Testis (tissue), 3 donors: ENCODE measurements around the gene SH2D1B. TPM values are rescaled to one million over a fixed set of nuclear protein-coding genes. Genes with fewer than 3 reads are reported as not detected.

Experiments used
- DNase-seq: peaks from one replicate; pipeline ENCODE4 v3.0.0-alpha.2; 2019
- H3K27ac ChIP-seq, 2 donors: fragments of 200-600 bp; sonication (generic); one replicate each; pipeline ENCODE4 v1.5.1; 2019
- H3K27me3 ChIP-seq: fragments of 200-600 bp; sonication (generic); one replicate; pipeline ENCODE4 v1.5.1; 2019
- H3K36me3 ChIP-seq: fragments of 200-600 bp; sonication (generic); one replicate; pipeline ENCODE4 v1.5.1; 2017; ENCODE audit warnings: low read depth; ENCODE audit errors: missing control alignments
- H3K4me1 ChIP-seq: fragments of 200-600 bp; sonication (generic); one replicate; pipeline ENCODE4 v1.5.1; 2019
- H3K4me3 ChIP-seq, 2 donors: fragments of 200-600 bp; sonication (generic); one replicate each; pipeline ENCODE4 v1.5.1; 2017 to 2019
- H3K9me3 ChIP-seq: fragments of 200-600 bp; sonication (generic); one replicate; pipeline ENCODE4 v1.5.1; 2017
- POLR2A ChIP-seq: fragments of 450-650 bp; IDR thresholded peaks from one replicate; pipeline ENCODE4 v1.6.1; 2017; ENCODE audit warnings: antibody characterized with exemption, mild to moderate bottlenecking, moderate library complexity
- WGBS, 2 donors: methylation state at CpG; one replicate each; pipeline ENCODE4 v1.1.5; 2018; 5-methylcytosine and 5-hydroxymethylcytosine counted together
- intact Hi-C: fragments of 100-400 bp; cut with DNase I; formaldehyde crosslinking; loops from one replicate; pipeline ENCODE4 v1.15.1; 2023; ENCODE audit warnings: low total_unique reads
- polyA plus RNA-seq: library from polyadenylated mRNA; stranded (reverse); fragments of 350-450 nt; fragmentation: Illumina TruSeq; extraction: RNeasy Lipid Tissue Mini Kit (QIAGEN cat#74804); gene quantifications from one replicate; pipeline ENCODE4 v1.2.3, GENCODE V29; 2014; ENCODE audit warnings: low read depth, low replicate concordance; ENCODE audit not compliant: insufficient read depth
- total RNA-seq, 2 donors: library from RNA; depleted of rRNA; stranded (reverse); fragments of >200 nt; gene quantifications; one replicate each; pipeline ENCODE4 v1.2.3, GENCODE V29; 2016
- TF ChIP-seq, protein P1 (sequence below), 3 experiments: fragments of 450-650 bp in 2 of 3; fragments of 200-600 bp in 1 of 3; sonication (generic) in 1 of 3; IDR thresholded peaks; one replicate each; pipeline ENCODE4 v1.5.1; 2016 to 2019; ENCODE audit warnings: antibody characterized with exemption in 3 of 3, mild to moderate bottlenecking in 2 of 3, moderate library complexity in 1 of 3

SH2D1B gene
- total and polyA plus RNA-seq, 3 donors from 2014 or later, result 0.59 to 1.3 (median 0.62) TPM

DNA sequence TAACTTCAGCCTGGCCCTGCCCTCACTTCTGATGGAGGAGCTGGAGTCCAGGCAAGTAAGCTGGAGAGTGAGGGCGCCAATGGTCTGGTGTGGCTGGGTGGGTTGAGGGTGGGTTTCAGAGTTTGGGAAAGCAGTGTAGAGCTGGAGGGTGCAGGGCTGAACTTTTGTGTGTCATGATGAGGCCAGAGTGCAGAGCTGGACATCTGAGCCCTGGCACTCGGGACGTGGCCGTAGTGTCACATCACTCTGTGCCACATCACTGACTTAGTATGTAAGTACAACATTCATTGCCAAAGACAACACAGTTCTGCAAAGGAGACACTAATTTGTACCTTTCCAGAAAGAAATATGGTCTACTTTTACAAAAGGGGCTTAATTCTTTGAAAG lies 51.1 kb downstream of the SH2D1B start:
- Histone ChIP-seq H3K27me3 (no peaks in the 10 kb centered on the region), H3K4me3 (no peak overlapping the region), H3K36me3 (no peaks in the 10 kb centered on the region), H3K27ac (no peak overlapping the region), H3K9me3 (no peaks in the 10 kb centered on the region), H3K4me1 (no peaks in the 10 kb centered on the region)
- no peak for DNase-seq
- TF ChIP-seq POLR2A, result no peak
- TF ChIP-seq, protein P1, sequence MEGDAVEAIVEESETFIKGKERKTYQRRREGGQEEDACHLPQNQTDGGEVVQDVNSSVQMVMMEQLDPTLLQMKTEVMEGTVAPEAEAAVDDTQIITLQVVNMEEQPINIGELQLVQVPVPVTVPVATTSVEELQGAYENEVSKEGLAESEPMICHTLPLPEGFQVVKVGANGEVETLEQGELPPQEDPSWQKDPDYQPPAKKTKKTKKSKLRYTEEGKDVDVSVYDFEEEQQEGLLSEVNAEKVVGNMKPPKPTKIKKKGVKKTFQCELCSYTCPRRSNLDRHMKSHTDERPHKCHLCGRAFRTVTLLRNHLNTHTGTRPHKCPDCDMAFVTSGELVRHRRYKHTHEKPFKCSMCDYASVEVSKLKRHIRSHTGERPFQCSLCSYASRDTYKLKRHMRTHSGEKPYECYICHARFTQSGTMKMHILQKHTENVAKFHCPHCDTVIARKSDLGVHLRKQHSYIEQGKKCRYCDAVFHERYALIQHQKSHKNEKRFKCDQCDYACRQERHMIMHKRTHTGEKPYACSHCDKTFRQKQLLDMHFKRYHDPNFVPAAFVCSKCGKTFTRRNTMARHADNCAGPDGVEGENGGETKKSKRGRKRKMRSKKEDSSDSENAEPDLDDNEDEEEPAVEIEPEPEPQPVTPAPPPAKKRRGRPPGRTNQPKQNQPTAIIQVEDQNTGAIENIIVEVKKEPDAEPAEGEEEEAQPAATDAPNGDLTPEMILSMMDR (IDR thresholded peaks at IDR 0.05), result no peak
- intact Hi-C loops, result no loop called here
- WGBS, 2 donors, result 95 to 97% methylated on average over 4 of the region's 4 CpGs

- H3K4me1 ChIP-seq, result no peaks in the 10 kb centered on the region
- H3K9me3 ChIP-seq, result no peaks in the 10 kb centered on the region
- DNase-seq, result no peak
- H3K4me3 ChIP-seq, result no peak overlapping the region
- TF ChIP-seq, protein P1 (IDR thresholded peaks at IDR 0.05), result no peak
- no peak for TF ChIP-seq POLR2A
- no peak overlapping the region for H3K27ac ChIP-seq
- no peaks in the 10 kb centered on the region for H3K27me3 ChIP-seq
- H3K36me3 ChIP-seq, result no peaks in the 10 kb centered on the region
- intact Hi-C loops, result no loop called here
- WGBS, 2 donors, result 93 to 98% methylated on average over 10 of the region's 10 CpGs
Observed at GRCh38 chr1:162360237-162360873, 51.6 kb downstream of the SH2D1B start.

DNA sequence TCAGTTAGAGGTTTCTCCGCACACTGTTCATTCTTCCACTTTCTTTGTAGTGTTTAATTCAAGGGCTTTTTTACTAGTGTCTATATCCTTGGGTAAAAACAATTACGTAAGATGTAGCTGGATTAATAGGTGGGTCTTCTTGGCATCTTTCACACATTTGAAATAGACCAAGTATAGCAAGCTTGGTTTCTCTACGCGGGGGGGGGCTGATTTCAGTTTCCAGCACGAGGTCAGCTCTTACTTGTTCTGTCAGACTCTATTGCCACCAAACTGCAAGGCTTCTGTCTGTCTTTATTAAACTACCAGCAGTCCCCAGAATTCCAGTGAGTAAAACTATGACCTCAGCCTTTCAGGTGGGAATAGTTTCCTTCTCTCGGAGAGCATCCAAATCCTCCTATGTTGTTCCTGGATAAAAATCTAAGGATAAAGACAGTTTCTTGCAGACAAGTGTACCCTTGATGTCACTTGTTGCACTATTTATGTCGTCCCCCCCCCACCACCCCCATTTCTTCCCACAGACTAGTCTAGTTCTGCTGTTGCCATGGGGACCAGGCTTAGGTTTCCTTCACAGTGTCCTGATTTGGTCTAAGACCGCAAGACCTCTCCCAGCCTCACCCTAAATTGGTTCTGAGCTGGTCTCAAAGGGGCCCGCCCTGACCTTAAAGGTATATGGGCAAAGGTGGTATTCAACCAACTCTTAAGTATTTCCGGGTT lies 52.3 kb downstream of the SH2D1B start:
- WGBS, 2 donors, result 85 to 90% methylated on average over 10 of the region's 10 CpGs
- H3K27ac ChIP-seq, result no peak overlapping the region
- H3K4me1 ChIP-seq, result no peaks in the 10 kb centered on the region
- H3K27me3 ChIP-seq, result no peaks in the 10 kb centered on the region
- H3K4me3 ChIP-seq, result no peak overlapping the region
- DNase-seq, result no peak
- TF ChIP-seq, protein P1 (IDR thresholded peaks at IDR 0.05), result no peak
- no peak for TF ChIP-seq POLR2A
- intact Hi-C loops, result no loop called here
- H3K9me3 ChIP-seq, result no peaks in the 10 kb centered on the region
- H3K36me3 ChIP-seq, result no peaks in the 10 kb centered on the region

- intact Hi-C loops, result no loop called here
- WGBS, 2 donors, result 80 to 89% methylated on average over 1 of the region's 1 CpG
- Histone ChIP-seq H3K36me3 (no peaks in the 10 kb centered on the region), H3K27ac (no peak overlapping the region), H3K4me1 (no peaks in the 10 kb centered on the region), H3K27me3 (no peaks in the 10 kb centered on the region), H3K4me3 (no peak overlapping the region), H3K9me3 (no peaks in the 10 kb centered on the region)
- TF ChIP-seq, protein P1 (IDR thresholded peaks at IDR 0.05), result no peak
- no peak for TF ChIP-seq POLR2A
- DNase-seq, result no peak
Observed at GRCh38 chr1:162358928-162359327, 53.0 kb downstream of the SH2D1B start.
